ENCODE data around the gene ABLIM3. TPM values are rescaled to one million over a fixed set of nuclear protein-coding genes. Genes with fewer than 3 reads are reported as not detected.

The ABLIM3 gene
- total RNA-seq, 1 experiment from 2014 or later, result 12.9 TPM

DNA sequence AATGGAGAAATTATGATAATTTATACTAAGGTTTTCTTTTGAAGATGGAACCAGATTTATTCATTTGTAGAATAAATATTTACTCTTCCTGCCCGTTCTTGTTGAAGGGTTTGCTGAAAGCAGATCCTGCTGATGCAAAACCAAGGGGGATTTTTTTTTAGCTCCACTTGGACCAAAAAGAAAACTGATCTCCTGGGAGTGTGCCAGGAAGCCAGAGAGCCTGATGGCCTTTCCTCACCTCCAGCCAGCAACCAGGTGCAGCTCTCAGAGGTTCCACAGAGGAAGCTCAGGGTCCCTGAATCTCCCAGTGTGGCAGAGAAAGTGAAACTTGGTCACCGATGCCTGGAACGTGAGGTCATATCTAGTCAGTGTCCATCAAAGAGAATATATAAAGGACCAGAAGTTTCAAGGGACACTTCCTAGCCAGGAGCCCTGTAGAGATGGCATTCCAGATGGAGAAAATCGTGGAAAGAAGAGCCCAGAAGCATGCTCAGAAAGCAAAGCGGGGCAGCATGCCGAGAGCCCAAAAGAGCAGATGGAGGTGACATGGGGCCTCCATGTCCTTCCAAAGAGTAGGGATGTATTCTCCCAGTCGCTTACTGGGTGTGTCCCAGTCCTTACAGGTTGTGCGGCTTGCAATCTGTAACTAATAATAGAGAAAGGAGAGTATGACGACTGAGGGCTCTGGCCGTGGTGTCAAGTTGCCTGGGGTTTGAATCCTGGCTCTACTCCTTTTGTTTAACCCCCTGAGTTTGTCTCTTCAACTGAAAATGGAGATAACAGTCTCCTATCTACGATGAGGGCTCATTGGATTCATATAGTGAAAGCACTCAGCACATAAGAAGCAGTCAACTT lies 142.6 kb downstream of the ABLIM3 start:
- TF ChIP-seq SIN3A (IDR thresholded peaks at IDR 0.05; ENCODE audit: borderline replicate concordance, insufficient read depth, low read depth, low read length), result no peak
- H3K4me3 ChIP-seq (ENCODE audit: low read depth in 2 of 2, low read length in 2 of 2), result no peak overlapping the region
- ATAC-seq, result no peak
- DNase-seq (ENCODE audit: low read depth, low spot score), result no peak
- CTCF ChIA-PET, result no interaction called here
- H3K9me3 ChIP-seq (ENCODE audit: control insufficient read depth, insufficient read depth, low read depth, low read length), result no peaks in the 10 kb centered on the region
- H3K27ac ChIP-seq (ENCODE audit: low read length), result no peak overlapping the region
- intact Hi-C loops (cut with micrococcal nuclease; ENCODE audit: unreplicated experiment) (no loop called here), in situ Hi-C loops (cut with HindIII; ENCODE audit: low pct_unique_long_range_greater_than_20kb, low sequenced_read_pairs) (no loop called here)
- POLR2A ChIA-PET, result no interaction called here
- H3K4me1 ChIP-seq (ENCODE audit: control insufficient read depth, insufficient read depth, low read length), result no peaks in the 10 kb centered on the region
- no TSS peak for BruUV-seq (replicated peaks)
- H3K27me3 ChIP-seq (ENCODE audit: control insufficient read depth, insufficient read depth, low read length), result no peaks in the 10 kb centered on the region
- no peaks in the 10 kb centered on the region for H3K36me3 ChIP-seq (ENCODE audit: control insufficient read depth, insufficient read depth, low read length)

DNA sequence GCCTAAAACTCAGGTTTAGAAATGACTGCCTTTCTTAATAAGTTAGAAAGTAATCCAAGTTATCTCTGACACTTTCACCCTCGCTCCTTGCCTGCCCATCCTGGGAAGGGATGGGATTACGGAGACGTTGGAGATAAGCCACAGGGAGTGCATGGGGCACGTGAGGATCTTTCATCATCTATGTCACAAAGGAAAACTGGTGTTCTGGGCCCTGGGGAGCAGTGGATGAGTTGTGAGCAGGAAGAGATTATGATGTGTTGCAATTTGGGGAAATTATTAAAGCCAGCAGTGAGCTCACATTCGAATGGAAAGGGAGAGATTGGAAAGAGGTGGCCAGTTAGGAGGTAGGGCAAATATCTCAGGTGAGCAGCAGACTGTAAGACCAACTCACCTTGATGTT lies 143.2 kb downstream of the ABLIM3 start:
- no peaks in the 10 kb centered on the region for H3K4me1 ChIP-seq (ENCODE audit: control insufficient read depth, insufficient read depth, low read length)
- intact Hi-C loops (cut with micrococcal nuclease; ENCODE audit: unreplicated experiment), result no loop called here
- H3K9me3 ChIP-seq (ENCODE audit: control insufficient read depth, insufficient read depth, low read depth, low read length), result no peaks in the 10 kb centered on the region
- POLR2A ChIA-PET, result no interaction called here
- no peak for ATAC-seq
- no peaks in the 10 kb centered on the region for H3K36me3 ChIP-seq (ENCODE audit: control insufficient read depth, insufficient read depth, low read length)
- no peak overlapping the region for H3K4me3 ChIP-seq (ENCODE audit: low read depth in 2 of 2, low read length in 2 of 2)
- no peaks in the 10 kb centered on the region for H3K27me3 ChIP-seq (ENCODE audit: control insufficient read depth, insufficient read depth, low read length)
- H3K27ac ChIP-seq (ENCODE audit: low read length), result no peak overlapping the region
- in situ Hi-C loops (cut with HindIII; ENCODE audit: low pct_unique_long_range_greater_than_20kb, low sequenced_read_pairs), result no loop called here
- no TSS peak for BruUV-seq (replicated peaks)
- CTCF ChIA-PET, result interaction anchor here (0.6 kb wide), 1 partner anchor 62 kb away, joined by 9 read pairs; no protein-coding TSS in a partner anchor
- TF ChIP-seq POLR2AphosphoS5 (IDR thresholded peaks at IDR 0.05; ENCODE audit: low read depth, low read length) (no peak), SIN3A (IDR thresholded peaks at IDR 0.05; ENCODE audit: borderline replicate concordance, insufficient read depth, low read depth, low read length) (no peak), TCF7L2 (IDR thresholded peaks at IDR 0.05; ENCODE audit: low read depth, low read length) (no peak)
- TF ChIP-seq, protein P1, sequence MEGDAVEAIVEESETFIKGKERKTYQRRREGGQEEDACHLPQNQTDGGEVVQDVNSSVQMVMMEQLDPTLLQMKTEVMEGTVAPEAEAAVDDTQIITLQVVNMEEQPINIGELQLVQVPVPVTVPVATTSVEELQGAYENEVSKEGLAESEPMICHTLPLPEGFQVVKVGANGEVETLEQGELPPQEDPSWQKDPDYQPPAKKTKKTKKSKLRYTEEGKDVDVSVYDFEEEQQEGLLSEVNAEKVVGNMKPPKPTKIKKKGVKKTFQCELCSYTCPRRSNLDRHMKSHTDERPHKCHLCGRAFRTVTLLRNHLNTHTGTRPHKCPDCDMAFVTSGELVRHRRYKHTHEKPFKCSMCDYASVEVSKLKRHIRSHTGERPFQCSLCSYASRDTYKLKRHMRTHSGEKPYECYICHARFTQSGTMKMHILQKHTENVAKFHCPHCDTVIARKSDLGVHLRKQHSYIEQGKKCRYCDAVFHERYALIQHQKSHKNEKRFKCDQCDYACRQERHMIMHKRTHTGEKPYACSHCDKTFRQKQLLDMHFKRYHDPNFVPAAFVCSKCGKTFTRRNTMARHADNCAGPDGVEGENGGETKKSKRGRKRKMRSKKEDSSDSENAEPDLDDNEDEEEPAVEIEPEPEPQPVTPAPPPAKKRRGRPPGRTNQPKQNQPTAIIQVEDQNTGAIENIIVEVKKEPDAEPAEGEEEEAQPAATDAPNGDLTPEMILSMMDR (IDR thresholded peaks at IDR 0.05), result no peak
- TF ChIP-seq, protein P2, sequence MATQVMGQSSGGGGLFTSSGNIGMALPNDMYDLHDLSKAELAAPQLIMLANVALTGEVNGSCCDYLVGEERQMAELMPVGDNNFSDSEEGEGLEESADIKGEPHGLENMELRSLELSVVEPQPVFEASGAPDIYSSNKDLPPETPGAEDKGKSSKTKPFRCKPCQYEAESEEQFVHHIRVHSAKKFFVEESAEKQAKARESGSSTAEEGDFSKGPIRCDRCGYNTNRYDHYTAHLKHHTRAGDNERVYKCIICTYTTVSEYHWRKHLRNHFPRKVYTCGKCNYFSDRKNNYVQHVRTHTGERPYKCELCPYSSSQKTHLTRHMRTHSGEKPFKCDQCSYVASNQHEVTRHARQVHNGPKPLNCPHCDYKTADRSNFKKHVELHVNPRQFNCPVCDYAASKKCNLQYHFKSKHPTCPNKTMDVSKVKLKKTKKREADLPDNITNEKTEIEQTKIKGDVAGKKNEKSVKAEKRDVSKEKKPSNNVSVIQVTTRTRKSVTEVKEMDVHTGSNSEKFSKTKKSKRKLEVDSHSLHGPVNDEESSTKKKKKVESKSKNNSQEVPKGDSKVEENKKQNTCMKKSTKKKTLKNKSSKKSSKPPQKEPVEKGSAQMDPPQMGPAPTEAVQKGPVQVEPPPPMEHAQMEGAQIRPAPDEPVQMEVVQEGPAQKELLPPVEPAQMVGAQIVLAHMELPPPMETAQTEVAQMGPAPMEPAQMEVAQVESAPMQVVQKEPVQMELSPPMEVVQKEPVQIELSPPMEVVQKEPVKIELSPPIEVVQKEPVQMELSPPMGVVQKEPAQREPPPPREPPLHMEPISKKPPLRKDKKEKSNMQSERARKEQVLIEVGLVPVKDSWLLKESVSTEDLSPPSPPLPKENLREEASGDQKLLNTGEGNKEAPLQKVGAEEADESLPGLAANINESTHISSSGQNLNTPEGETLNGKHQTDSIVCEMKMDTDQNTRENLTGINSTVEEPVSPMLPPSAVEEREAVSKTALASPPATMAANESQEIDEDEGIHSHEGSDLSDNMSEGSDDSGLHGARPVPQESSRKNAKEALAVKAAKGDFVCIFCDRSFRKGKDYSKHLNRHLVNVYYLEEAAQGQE (IDR thresholded peaks at IDR 0.05; ENCODE audit: insufficient read depth in 1 of 2, low read depth in 2 of 2, low read length in 1 of 2), result no peak
- no peak for DNase-seq (ENCODE audit: low read depth, low spot score)

DNA sequence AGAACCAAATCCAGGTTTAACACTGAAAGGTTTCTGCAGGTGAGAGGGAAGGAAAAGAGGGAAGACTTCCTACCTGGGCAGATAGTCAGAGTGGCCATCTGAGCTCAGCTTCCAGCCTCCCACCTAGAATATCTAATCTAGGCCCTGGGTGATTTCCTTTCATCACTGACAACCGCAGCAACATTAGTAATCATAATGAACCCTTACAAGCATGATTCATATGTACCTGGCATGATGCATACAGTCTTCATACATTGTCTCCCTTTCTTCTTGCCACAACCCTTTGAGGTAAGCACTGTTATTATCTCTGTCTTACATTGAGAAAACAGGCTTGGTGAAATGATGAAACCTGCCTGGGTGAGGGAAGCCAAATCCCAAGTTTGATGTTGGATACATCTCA lies 143.9 kb downstream of the ABLIM3 start:
- Histone ChIP-seq H3K27ac (ENCODE audit: low read length) (no peak overlapping the region), H3K36me3 (ENCODE audit: control insufficient read depth, insufficient read depth, low read length) (no peaks in the 10 kb centered on the region), H3K9me3 (ENCODE audit: control insufficient read depth, insufficient read depth, low read depth, low read length) (no peaks in the 10 kb centered on the region), H3K4me1 (ENCODE audit: control insufficient read depth, insufficient read depth, low read length) (no peaks in the 10 kb centered on the region), H3K27me3 (ENCODE audit: control insufficient read depth, insufficient read depth, low read length) (no peaks in the 10 kb centered on the region), H3K4me3 (ENCODE audit: low read depth in 2 of 2, low read length in 2 of 2) (no peak overlapping the region)
- POLR2A ChIA-PET, result no interaction called here
- CTCF ChIA-PET, result interaction anchor here (0.6 kb wide), 1 partner anchor 62 kb away, joined by 9 read pairs; no protein-coding TSS in a partner anchor
- TF ChIP-seq SIN3A (IDR thresholded peaks at IDR 0.05; ENCODE audit: borderline replicate concordance, insufficient read depth, low read depth, low read length), result no peak
- in situ Hi-C loops (cut with HindIII; ENCODE audit: low pct_unique_long_range_greater_than_20kb, low sequenced_read_pairs) (no loop called here), intact Hi-C loops (cut with micrococcal nuclease; ENCODE audit: unreplicated experiment) (no loop called here)
- no TSS peak for BruUV-seq (replicated peaks)
- ATAC-seq (no peak), DNase-seq (ENCODE audit: low read depth, low spot score) (no peak)

All from Panc1 (cell line).